ENCODE measurements around the gene COL27A1. TPM values are rescaled to one million over a fixed set of nuclear protein-coding genes. Genes with fewer than 3 reads are reported as not detected.
A peak's percentile ranks its signal among the peaks of the same experiment; 100 is the strongest.

The COL27A1 gene
- total and polyA plus RNA-seq, 2 donors from 2014 or later = 13.6 to 45.6 TPM

DNA sequence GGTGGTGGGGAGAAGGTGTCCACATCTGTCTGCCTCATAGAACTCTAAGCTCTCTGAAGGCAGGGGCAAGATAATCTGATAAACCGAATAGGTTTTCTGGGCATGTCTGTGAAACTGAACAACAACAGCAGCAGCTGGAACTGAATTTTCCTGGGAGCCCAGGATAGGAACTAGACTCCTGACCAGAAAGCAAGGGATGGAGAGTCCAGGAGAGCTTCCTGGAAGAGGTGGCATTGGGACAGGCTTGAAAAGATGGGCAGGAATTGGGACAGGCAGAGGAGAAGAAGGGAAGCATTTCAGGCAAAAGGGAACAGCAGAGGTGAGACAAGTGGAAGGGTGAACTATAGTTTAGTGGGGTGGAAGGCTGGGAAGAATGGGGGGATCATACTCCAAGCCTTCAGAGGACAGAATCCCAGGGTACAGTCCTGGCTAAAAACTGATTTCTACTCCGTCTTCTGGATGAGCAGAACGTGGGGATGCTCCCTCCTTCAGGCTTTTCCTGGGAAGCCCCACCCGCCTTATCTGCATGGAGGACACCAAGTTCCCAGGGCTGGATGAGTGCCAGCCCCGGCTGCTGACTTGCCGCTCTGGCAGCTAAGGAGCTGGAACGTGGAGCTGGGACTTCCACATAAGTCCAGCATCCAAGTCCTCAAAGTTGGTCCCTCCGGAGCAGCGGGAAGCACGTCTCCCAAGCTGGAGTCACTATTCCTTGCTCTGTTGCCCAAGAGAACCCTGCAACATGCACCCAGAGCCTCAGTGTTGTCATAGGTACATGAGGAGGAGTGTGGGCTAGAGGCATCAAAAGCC lies 42.4 kb upstream of the COL27A1 start:
- FAIRE-seq = no peak
- intact Hi-C loops (cut with DNase I) = no loop called here
- Histone ChIP-seq H3K27ac (ENCODE audit: low read depth in 2 of 2, low read length in 2 of 2) (no peak overlapping the region), H3K9me3 (ENCODE audit: control insufficient read depth in 2 of 3, insufficient read depth in 1 of 3, low read length in 3 of 3) (no peaks in the 10 kb centered on the region), H3K36me3 (ENCODE audit: control insufficient read depth in 2 of 3, insufficient read depth in 3 of 3, low read length in 3 of 3) (no peaks in the 10 kb centered on the region), H3K27me3 (ENCODE audit: control insufficient read depth, insufficient read depth, low read length) (no peaks in the 10 kb centered on the region), H3K4me3 (ENCODE audit: low read length in 3 of 3) (no peak overlapping the region), H3K4me1 (ENCODE audit: control insufficient read depth in 2 of 3, insufficient read depth in 2 of 3, low read depth in 1 of 3, low read length in 3 of 3) (no peaks in the 10 kb centered on the region), H3K9ac (ENCODE audit: low read length in 3 of 3) (no peak overlapping the region)
- TF ChIP-seq CTCF (IDR thresholded peaks at IDR 0.05; ENCODE audit: borderline replicate concordance, extremely low read depth, insufficient read depth) = no peak
- peak in 3 of 5 donors; percentile 40 to 97 (median 45) for DNase-seq

- Histone ChIP-seq H3K27ac (ENCODE audit: low read depth in 2 of 2, low read length in 2 of 2) (no peak overlapping the region), H3K4me1 (ENCODE audit: control insufficient read depth in 2 of 3, insufficient read depth in 2 of 3, low read depth in 1 of 3, low read length in 3 of 3) (peaks cover 0 to 2% (median 0%) of the 10 kb centered on the region in 3 donors), H3K9me3 (ENCODE audit: control insufficient read depth in 2 of 3, insufficient read depth in 1 of 3, low read length in 3 of 3) (no peaks in the 10 kb centered on the region), H3K4me3 (ENCODE audit: low read length in 3 of 3) (no peak overlapping the region), H3K9ac (ENCODE audit: low read length in 3 of 3) (no peak overlapping the region), H3K27me3 (ENCODE audit: control insufficient read depth, insufficient read depth, low read length) (no peaks in the 10 kb centered on the region), H3K36me3 (ENCODE audit: control insufficient read depth in 2 of 3, insufficient read depth in 3 of 3, low read length in 3 of 3) (no peaks in the 10 kb centered on the region)
- FAIRE-seq (no peak), DNase-seq (no peak)
- intact Hi-C loops (cut with DNase I) = no loop called here
- no peak for TF ChIP-seq CTCF (IDR thresholded peaks at IDR 0.05; ENCODE audit: borderline replicate concordance, extremely low read depth, insufficient read depth)
Observed at GRCh38 chr9:114114364-114114763, 41.0 kb upstream of the COL27A1 start.

- Histone ChIP-seq H3K9ac (ENCODE audit: low read length in 3 of 3) (no peak overlapping the region), H3K27ac (ENCODE audit: low read depth in 2 of 2, low read length in 2 of 2) (no peak overlapping the region), H3K27me3 (ENCODE audit: control insufficient read depth, insufficient read depth, low read length) (no peaks in the 10 kb centered on the region), H3K4me3 (ENCODE audit: low read length in 3 of 3) (no peak overlapping the region), H3K9me3 (ENCODE audit: control insufficient read depth in 2 of 3, insufficient read depth in 1 of 3, low read length in 3 of 3) (no peaks in the 10 kb centered on the region), H3K36me3 (ENCODE audit: control insufficient read depth in 2 of 3, insufficient read depth in 3 of 3, low read length in 3 of 3) (no peaks in the 10 kb centered on the region), H3K4me1 (ENCODE audit: control insufficient read depth in 2 of 3, insufficient read depth in 2 of 3, low read depth in 1 of 3, low read length in 3 of 3) (peaks cover 0 to 2% (median 0%) of the 10 kb centered on the region in 3 donors)
- intact Hi-C loops (cut with DNase I) = no loop called here
- TF ChIP-seq CTCF (IDR thresholded peaks at IDR 0.05; ENCODE audit: borderline replicate concordance, extremely low read depth, insufficient read depth) = no peak
- peak in 1 of 5 donors; percentile 44 for DNase-seq
- no peak for FAIRE-seq
Observed at GRCh38 chr9:114115654-114116125, 39.6 kb upstream of the COL27A1 start.

Data from kidney (tissue), 14 donors.